ENCODE measurements around the gene RASAL2. TPM values are rescaled to one million over a fixed set of nuclear protein-coding genes. Genes with fewer than 3 reads are reported as not detected.

The RASAL2 gene
- total and polyA plus RNA-seq, 12 donors = 2.4 to 31.5 (median 15.0) TPM

- intact Hi-C loops (cut with DNase I) = no loop called here
- no peaks in the 10 kb centered on the region for H3K9me3 ChIP-seq (replicated peaks in 1 of 3)
- no peaks in the 10 kb centered on the region for H3K4me1 ChIP-seq (replicated peaks in 1 of 2)
- 84 to 92% (median 86%) methylated on average over 6 of the region's 6 CpGs for WGBS, 4 donors
- no peak for TF ChIP-seq POLR2A (IDR thresholded peaks at IDR 0.05)
- no peak for TF ChIP-seq CTCF (IDR thresholded peaks at IDR 0.05)
- no peak overlapping the region for H3K27ac ChIP-seq
- DNase-seq = no peak
- no peaks in the 10 kb centered on the region for H3K27me3 ChIP-seq
- H3K4me3 ChIP-seq = no peak overlapping the region
- H3K36me3 ChIP-seq (replicated peaks in 1 of 2) = no peaks in the 10 kb centered on the region
Measured at GRCh38 chr1:178506669-178507068, 412.8 kb downstream of the RASAL2 start.

DNA sequence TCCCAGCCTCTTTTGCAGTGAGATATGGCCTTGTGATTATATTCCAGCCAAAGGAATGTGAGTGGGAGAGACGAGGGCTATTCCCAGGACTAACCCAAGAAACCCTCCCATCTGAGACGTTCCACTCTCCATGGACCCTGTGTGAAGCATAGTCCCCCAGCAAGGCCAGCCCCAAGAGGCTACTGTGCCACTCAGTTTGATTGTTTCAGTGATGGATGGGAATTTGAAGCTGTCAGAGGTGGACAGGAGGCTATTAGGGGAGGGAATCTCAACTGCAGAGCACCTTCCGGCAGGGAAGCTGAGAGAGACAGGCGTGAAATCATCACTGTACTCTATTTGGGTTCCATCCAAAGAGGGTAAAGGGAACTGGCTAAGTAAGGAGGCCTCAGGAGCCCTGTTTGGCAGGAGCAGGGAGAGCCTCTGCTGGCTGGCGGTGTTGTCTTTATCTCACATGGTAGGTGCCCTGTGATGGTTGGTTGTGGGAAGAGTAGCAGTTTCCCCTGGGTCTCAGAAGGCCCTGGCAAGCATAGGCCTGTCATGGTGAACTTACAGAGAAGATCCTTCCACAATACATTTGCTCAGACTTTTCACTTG is 415.6 kb downstream of the RASAL2 start:
- intact Hi-C loops (cut with DNase I) = no loop called here
- no peak for DNase-seq
- Histone ChIP-seq H3K4me3 (no peak overlapping the region), H3K9me3 (replicated peaks in 1 of 3) (no peaks in the 10 kb centered on the region), H3K36me3 (replicated peaks in 1 of 2) (no peaks in the 10 kb centered on the region), H3K27me3 (no peaks in the 10 kb centered on the region), H3K4me1 (replicated peaks in 1 of 2) (no peaks in the 10 kb centered on the region), H3K27ac (no peak overlapping the region)
- TF ChIP-seq POLR2A (IDR thresholded peaks at IDR 0.05) (no peak), CTCF (IDR thresholded peaks at IDR 0.05) (no peak)
- 84 to 86% (median 85%) methylated on average over 5 of the region's 5 CpGs for WGBS, 4 donors

- H3K9me3 ChIP-seq (replicated peaks in 1 of 3) = no peaks in the 10 kb centered on the region
- TF ChIP-seq POLR2A (IDR thresholded peaks at IDR 0.05) (no peak), CTCF (IDR thresholded peaks at IDR 0.05) (no peak)
- H3K27me3 ChIP-seq = no peaks in the 10 kb centered on the region
- no peaks in the 10 kb centered on the region for H3K4me1 ChIP-seq (replicated peaks in 1 of 2)
- WGBS, 4 donors = 74 to 85% (median 78%) methylated on average over 4 of the region's 4 CpGs
- intact Hi-C loops (cut with DNase I) = no loop called here
- no peak overlapping the region for H3K4me3 ChIP-seq
- H3K27ac ChIP-seq = no peak overlapping the region
- no peak for DNase-seq
- no peaks in the 10 kb centered on the region for H3K36me3 ChIP-seq (replicated peaks in 1 of 2)
Measured at GRCh38 chr1:178510155-178510554, 416.3 kb downstream of the RASAL2 start.

DNA sequence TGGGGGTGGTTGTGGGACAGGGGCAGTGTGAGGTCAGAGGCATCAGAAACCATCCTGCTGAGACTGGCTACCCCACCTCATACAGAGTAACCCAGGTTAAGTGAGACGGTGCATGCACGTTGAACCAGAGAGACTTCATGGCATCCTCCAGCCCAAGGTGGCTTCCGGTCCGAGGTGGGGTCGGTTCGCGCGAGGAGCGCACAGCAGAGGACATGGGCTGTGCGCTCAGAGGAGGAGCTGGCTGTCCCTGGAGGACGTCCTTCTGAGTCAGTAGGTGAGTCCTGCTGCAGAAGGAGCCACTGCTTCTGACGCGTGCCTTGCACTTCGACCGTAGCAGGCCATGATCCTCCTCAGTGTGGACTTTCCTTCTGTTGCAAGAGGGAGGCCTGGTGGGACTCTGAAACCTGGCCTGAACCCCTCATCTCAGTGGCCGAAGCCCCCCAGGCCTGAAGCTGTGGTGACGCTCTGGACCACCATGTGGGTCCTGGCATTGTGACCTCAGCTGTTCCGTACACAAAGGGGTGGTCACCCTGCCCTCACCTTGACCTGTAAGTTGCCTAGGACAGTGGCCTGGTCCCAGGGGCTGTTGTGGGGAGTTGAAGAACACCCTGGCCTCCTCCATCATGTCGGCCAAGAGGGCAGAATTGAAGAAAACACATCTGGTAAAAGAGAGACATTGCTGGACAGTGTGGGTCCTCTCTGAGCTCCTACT is 418.8 kb downstream of the RASAL2 start, which contains the start of gene TEX35:
Gene TEX35, plus strand, starts transcription at position 544 of the 712 bp plus-strand sequence. Its CDS starts 80 bp downstream, at position 624.
- H3K4me1 ChIP-seq (replicated peaks in 1 of 2) = no peaks in the 10 kb centered on the region
- intact Hi-C loops (cut with DNase I) = no loop called here
- H3K27ac ChIP-seq = no peak within 1 kb of the TSS
- H3K4me3 ChIP-seq = no peak within 1 kb of the TSS
- 93 to 97% (median 95%) methylated on average over 10 to 19 of the region's 19 CpGs for WGBS, 4 donors
- DNase-seq = no peak
- H3K9me3 ChIP-seq (replicated peaks in 1 of 3) = no peaks in the 10 kb centered on the region
- TF ChIP-seq CTCF (IDR thresholded peaks at IDR 0.05) = no peak
- TF ChIP-seq POLR2A (IDR thresholded peaks at IDR 0.05) = no peak
- H3K36me3 ChIP-seq (replicated peaks in 1 of 2) = no peaks in the 10 kb centered on the region
- no peaks in the 10 kb centered on the region for H3K27me3 ChIP-seq

Measured in adrenal gland (tissue), 12 donors.